H1 (cell line): ENCODE data around the gene CABP4. TPM values are rescaled to one million over a fixed set of nuclear protein-coding genes. Genes with fewer than 3 reads are reported as not detected.

Experiments used
- ASH2L ChIP-seq: fragments of 200-600, 300-600 bp; sonication (generic); IDR thresholded peaks from one replicate; pipeline ENCODE4 v1.7.1; 2017; ENCODE audit warnings: low read length
- RAD21 ChIP-seq, 2 experiments: IDR thresholded peaks in 1 of 2; conservative IDR thresholded peaks in 1 of 2; 2 replicates each; pipeline ENCODE4 v1.6.1; 2011; ENCODE audit warnings: low read depth in 2 of 2, low read length in 2 of 2, improper control_type of control experiment in 1 of 2, inconsistent platforms in 1 of 2, mild to moderate bottlenecking in 1 of 2, moderate library complexity in 1 of 2
- SAP30 ChIP-seq: fragments of 300-600 bp; sonication (generic); IDR thresholded peaks from 2 replicates; pipeline ENCODE4 v1.7.1; 2012; ENCODE audit warnings: low read length, moderate library complexity, mild to moderate bottlenecking, inconsistent platforms; ENCODE audit not compliant: insufficient read depth, insufficient replicate concordance
- TAF1 ChIP-seq: IDR thresholded peaks from 2 replicates; pipeline ENCODE4 v1.6.1; 2011; ENCODE audit warnings: mild to moderate bottlenecking, low read depth, low read length
- YY1 ChIP-seq: IDR thresholded peaks from 2 replicates; pipeline ENCODE4 v1.6.1; 2011; ENCODE audit warnings: low read depth, mild to moderate bottlenecking, low read length
- polyA plus RNA-seq, 7 experiments: library from polyadenylated mRNA; depleted of rRNA in 3 of 7; stranded (reverse) in 5 of 7; unstranded in 2 of 7; fragments of >200 nt in 5 of 7; fragments of 200-250 nt in 2 of 7; gene quantifications; 1 replicate in 5 of 7; 2 replicates in 1 of 7; 4 replicates in 1 of 7; pipeline versions ENCODE4 v1.2.1 to v1.2.3, GENCODE V29; 2011 to 2013; ENCODE audit warnings: missing spikeins in 2 of 7, mixed read lengths in 2 of 7
- total RNA-seq: library from RNA; stranded (reverse); fragmentation: NEBNext Ultra II Directional; extraction: Animal tissue kit (Norgen Biotek cat#: 25700); gene quantifications from 2 replicates; pipeline ENCODE4 v1.2.1, GENCODE V29; 2021
- TF ChIP-seq, protein P1 (sequence below), 3 experiments: IDR thresholded peaks; 1 replicate in 2 of 3; 2 replicates in 1 of 3; pipeline versions ENCODE4 v1.5.1 to v1.6.1; 2011; ENCODE audit warnings: low read length in 3 of 3, mild to moderate bottlenecking in 3 of 3, inconsistent platforms in 2 of 3, low read depth in 1 of 3, moderate library complexity in 1 of 3; ENCODE audit not compliant: insufficient read depth in 1 of 3; ENCODE audit errors: control extremely low read depth in 1 of 3

CABP4 gene
- total and polyA plus RNA-seq, 2 of the 8 experiments (the other 6 are each of a cell fraction or from before 2014, with no cell fraction given) = not detected

GRCh38 chr11:67505605-67506396, 50.6 kb downstream of the CABP4 start (continued):
- TF ChIP-seq RAD21 (IDR thresholded peaks at IDR 0.05 in 1 of 2, conservative IDR thresholded peaks at IDR 0.05 in 1 of 2; ENCODE audit: low read depth in 2 of 2, low read length in 2 of 2) (peak; percentile 74 to 86), TAF1 (0 out of 2 replicates have a peak, but pooled peaks have one; percentile 28), ASH2L (peak; percentile 39), SAP30 (no peak), YY1 (peak; percentile 75; the same call in 1 of the 2 replicates)
- TF ChIP-seq, protein P1, sequence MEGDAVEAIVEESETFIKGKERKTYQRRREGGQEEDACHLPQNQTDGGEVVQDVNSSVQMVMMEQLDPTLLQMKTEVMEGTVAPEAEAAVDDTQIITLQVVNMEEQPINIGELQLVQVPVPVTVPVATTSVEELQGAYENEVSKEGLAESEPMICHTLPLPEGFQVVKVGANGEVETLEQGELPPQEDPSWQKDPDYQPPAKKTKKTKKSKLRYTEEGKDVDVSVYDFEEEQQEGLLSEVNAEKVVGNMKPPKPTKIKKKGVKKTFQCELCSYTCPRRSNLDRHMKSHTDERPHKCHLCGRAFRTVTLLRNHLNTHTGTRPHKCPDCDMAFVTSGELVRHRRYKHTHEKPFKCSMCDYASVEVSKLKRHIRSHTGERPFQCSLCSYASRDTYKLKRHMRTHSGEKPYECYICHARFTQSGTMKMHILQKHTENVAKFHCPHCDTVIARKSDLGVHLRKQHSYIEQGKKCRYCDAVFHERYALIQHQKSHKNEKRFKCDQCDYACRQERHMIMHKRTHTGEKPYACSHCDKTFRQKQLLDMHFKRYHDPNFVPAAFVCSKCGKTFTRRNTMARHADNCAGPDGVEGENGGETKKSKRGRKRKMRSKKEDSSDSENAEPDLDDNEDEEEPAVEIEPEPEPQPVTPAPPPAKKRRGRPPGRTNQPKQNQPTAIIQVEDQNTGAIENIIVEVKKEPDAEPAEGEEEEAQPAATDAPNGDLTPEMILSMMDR (IDR thresholded peaks at IDR 0.05; ENCODE audit: control extremely low read depth in 1 of 3, insufficient read depth in 1 of 3, low read depth in 1 of 3, low read length in 3 of 3) = peak in 2 of 3 experiments; percentile 96 to 98; a peak in 3 of 4 replicates
